Trophoblast cell (in vitro differentiated cells and primary cell): Measurements from ENCODE around the gene TLL2.
A peak's percentile ranks its signal among the peaks of the same experiment; 100 is the strongest.

Source experiments
- DNase-seq, 2 donors: peaks; one replicate each; pipeline ENCODE4 v3.0.0-alpha.2; 2016
- H2AFZ ChIP-seq: 2 replicates; pipeline ENCODE4 v1.6.1; 2013; ENCODE audit warnings: low read length, moderate library complexity, mild to moderate bottlenecking; ENCODE audit not compliant: insufficient read depth, poor library complexity
- H2AK5ac ChIP-seq: 2 replicates; pipeline ENCODE4 v1.6.1; 2013; ENCODE audit warnings: mild to moderate bottlenecking, low read length
- H2BK120ac ChIP-seq: 2 replicates; pipeline ENCODE4 v1.6.1; 2013; ENCODE audit warnings: low read length, mild to moderate bottlenecking, moderate library complexity; ENCODE audit not compliant: insufficient read depth, poor library complexity
- H2BK12ac ChIP-seq: 2 replicates; pipeline ENCODE4 v1.6.1; 2013; ENCODE audit warnings: mild to moderate bottlenecking, low read length, moderate library complexity
- H2BK5ac ChIP-seq: 2 replicates; pipeline ENCODE4 v1.6.1; 2013; ENCODE audit warnings: low read length, low read depth, moderate library complexity, mild to moderate bottlenecking; ENCODE audit not compliant: poor library complexity
- H3K14ac ChIP-seq: 2 replicates; pipeline ENCODE4 v1.6.1; 2013; ENCODE audit warnings: mild to moderate bottlenecking, low read length
- H3K18ac ChIP-seq: 2 replicates; pipeline ENCODE4 v1.6.1; 2013; ENCODE audit warnings: mild to moderate bottlenecking, low read length
- H3K23ac ChIP-seq: 2 replicates; pipeline ENCODE4 v1.6.1; 2013; ENCODE audit warnings: low read length
- H3K27ac ChIP-seq: 2 replicates; pipeline ENCODE4 v1.5.1; 2013; ENCODE audit warnings: low read depth, mild to moderate bottlenecking, inconsistent platforms, low read length, moderate library complexity
- H3K27me3 ChIP-seq: 2 replicates; pipeline ENCODE4 v1.6.1; 2013; ENCODE audit warnings: inconsistent platforms, mild to moderate bottlenecking, low read length, moderate library complexity; ENCODE audit not compliant: insufficient read depth
- H3K36me3 ChIP-seq, 2 experiments: 1 replicate in 1 of 2; 2 replicates in 1 of 2; pipeline ENCODE4 v1.6.1; 2013; ENCODE audit warnings: low read length in 2 of 2, mild to moderate bottlenecking in 2 of 2, moderate library complexity in 1 of 2; ENCODE audit not compliant: insufficient read depth in 2 of 2, control insufficient read depth in 1 of 2
- H3K4ac ChIP-seq: 2 replicates; pipeline ENCODE4 v1.6.1; 2013; ENCODE audit warnings: low read depth, mild to moderate bottlenecking, low read length, moderate library complexity
- H3K4me1 ChIP-seq, 2 experiments: 1 replicate in 1 of 2; 2 replicates in 1 of 2; pipeline ENCODE4 v1.6.1; 2013; ENCODE audit warnings: low read length in 2 of 2, mild to moderate bottlenecking in 2 of 2, moderate library complexity in 1 of 2; ENCODE audit not compliant: insufficient read depth in 2 of 2, control insufficient read depth in 1 of 2
- H3K4me2 ChIP-seq: 2 replicates; pipeline ENCODE4 v1.6.1; 2013; ENCODE audit warnings: inconsistent platforms, mild to moderate bottlenecking, low read length, moderate library complexity
- H3K4me3 ChIP-seq: 2 replicates; pipeline ENCODE4 v1.5.1; 2013; ENCODE audit warnings: mild to moderate bottlenecking, low read depth, low read length, inconsistent platforms
- H3K79me1 ChIP-seq: one replicate; pipeline ENCODE4 v1.6.1; 2013; ENCODE audit warnings: low read length
- H3K79me2 ChIP-seq: 2 replicates; pipeline ENCODE4 v1.6.1; 2013; ENCODE audit warnings: low read length, mild to moderate bottlenecking; ENCODE audit not compliant: control insufficient read depth, insufficient read depth, poor library complexity
- H3K9ac ChIP-seq: 2 replicates; pipeline ENCODE4 v1.6.1; 2013; ENCODE audit warnings: mild to moderate bottlenecking, low read length
- H3K9me3 ChIP-seq: 2 replicates; pipeline ENCODE4 v1.6.1; 2013; ENCODE audit warnings: low read depth, mild to moderate bottlenecking, control low read depth, inconsistent platforms, low read length; ENCODE audit not compliant: insufficient read depth
- H4K12ac ChIP-seq: 2 replicates; pipeline ENCODE4 v1.6.1; 2013; ENCODE audit warnings: low read depth, mild to moderate bottlenecking, low read length, moderate library complexity
- H4K8ac ChIP-seq: 2 replicates; pipeline ENCODE4 v1.6.1; 2013; ENCODE audit warnings: low read depth, mild to moderate bottlenecking, low read length, moderate library complexity
- H4K91ac ChIP-seq: one replicate; pipeline ENCODE4 v1.6.1; 2013; ENCODE audit warnings: low read depth, mild to moderate bottlenecking, low read length, moderate library complexity
- WGBS: extraction: QIAGEN DNeasy Blood & Tissue Kit; methylation state at CpG from one replicate; pipeline ENCODE4 v1.1.7; 2013; ENCODE audit warnings: missing lambda C conversion rate; ENCODE audit not compliant: insufficient read length, insufficient coverage; ENCODE audit errors: extremely low coverage; 5-methylcytosine and 5-hydroxymethylcytosine counted together

The TLL2 gene

DNA sequence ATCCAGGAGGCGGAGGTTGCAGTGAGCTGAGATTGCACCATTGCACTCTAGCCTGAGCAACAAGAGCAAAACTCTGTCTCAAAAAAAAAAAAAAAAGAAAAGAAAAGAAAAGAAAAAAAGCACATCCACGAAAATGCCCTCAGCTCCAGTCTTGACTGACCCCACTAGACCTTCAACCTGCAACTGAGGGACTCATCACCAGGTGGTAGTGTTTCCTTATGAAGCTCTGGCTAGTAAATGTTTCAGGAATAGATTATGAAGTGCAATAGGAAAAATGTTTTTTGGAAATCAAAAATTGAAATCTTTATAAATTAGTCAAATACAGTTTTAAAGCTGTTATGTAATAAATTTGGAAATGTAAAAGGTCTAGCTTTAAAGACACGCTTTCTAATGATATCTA lies 22.4 kb downstream of the TLL2 start:
- no CpG with 5 or more reads among the region's 3 CpGs for WGBS
- Histone ChIP-seq H3K9me3 (peaks cover 2% of the 10 kb centered on the region), H3K36me3 (no peaks in the 10 kb centered on the region), H2AFZ (no peak overlapping the region), H2AK5ac (no peak overlapping the region), H3K79me2 (no peaks in the 10 kb centered on the region), H3K27ac (no peak overlapping the region), H3K14ac (no peak overlapping the region), H4K8ac (no peak overlapping the region), H3K4me3 (no peak overlapping the region), H3K4ac (no peak overlapping the region), H3K4me1 (no peaks in the 10 kb centered on the region), H3K9ac (no peak overlapping the region), H2BK120ac (no peak overlapping the region), H3K23ac (no peak overlapping the region), H3K79me1 (no peaks in the 10 kb centered on the region), H2BK12ac (no peak overlapping the region), H3K4me2 (no peak overlapping the region), H3K18ac (no peak overlapping the region), H4K12ac (no peak overlapping the region), H4K91ac (no peak overlapping the region), H2BK5ac (no peak overlapping the region), H3K27me3 (no peaks in the 10 kb centered on the region)
- DNase-seq, result peak in 1 of 2 donors; percentile 7

GRCh38 chr10:96488161-96488935 lies 25.4 kb downstream of the TLL2 start:
- Histone ChIP-seq H3K4me2 (no peak overlapping the region), H2BK120ac (no peak overlapping the region), H3K9me3 (peaks cover 2% of the 10 kb centered on the region), H2BK5ac (no peak overlapping the region), H3K14ac (no peak overlapping the region), H4K12ac (no peak overlapping the region), H3K36me3 (no peaks in the 10 kb centered on the region), H4K91ac (no peak overlapping the region), H3K27me3 (no peaks in the 10 kb centered on the region), H3K4me3 (no peak overlapping the region), H3K79me2 (no peaks in the 10 kb centered on the region), H2BK12ac (no peak overlapping the region), H2AFZ (no peak overlapping the region), H3K4me1 (no peaks in the 10 kb centered on the region), H3K4ac (no peak overlapping the region), H3K27ac (no peak overlapping the region), H3K79me1 (no peaks in the 10 kb centered on the region), H3K9ac (no peak overlapping the region), H4K8ac (no peak overlapping the region), H3K18ac (no peak overlapping the region), H2AK5ac (no peak overlapping the region), H3K23ac (no peak overlapping the region)
- DNase-seq, result no peak
- WGBS, result no CpG with 5 or more reads among the region's 14 CpGs

DNA sequence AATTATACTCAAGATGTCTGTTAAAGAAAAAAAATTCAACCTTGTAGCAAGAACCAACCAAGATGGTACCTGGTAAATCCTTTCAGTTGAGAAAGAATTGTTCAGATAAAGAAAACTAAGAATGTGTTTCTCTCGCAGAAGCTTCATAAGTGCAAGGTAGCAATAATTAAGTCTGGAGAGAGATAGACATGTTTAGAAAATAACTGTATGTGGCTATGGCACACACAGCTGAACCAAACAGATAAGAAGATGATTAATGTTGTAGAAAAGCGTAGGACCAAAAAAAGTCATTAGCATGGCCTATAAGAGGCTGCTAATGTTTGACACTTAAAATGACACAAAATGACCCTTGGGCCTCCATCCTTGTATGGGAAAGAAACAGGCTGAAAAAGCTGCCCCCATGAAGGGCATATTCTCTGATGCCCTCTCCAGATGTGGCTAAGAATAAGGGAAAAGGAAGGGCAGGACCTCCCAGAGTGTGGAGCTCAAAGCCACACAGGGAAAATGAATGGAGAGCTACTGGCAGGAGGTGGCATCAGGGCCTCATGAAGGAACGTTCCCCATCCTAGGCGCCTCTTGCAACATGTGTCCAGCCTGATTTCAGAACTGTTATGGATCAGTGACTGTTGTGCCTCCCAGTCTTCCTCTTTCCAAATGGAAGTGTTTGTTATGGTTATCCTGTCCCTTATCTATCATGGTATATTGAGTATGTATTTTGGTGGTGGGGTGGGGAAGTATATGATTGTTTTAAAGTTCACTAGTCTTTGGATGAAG lies 30.7 kb downstream of the TLL2 start:
- Histone ChIP-seq H2BK12ac (no peak overlapping the region), H3K23ac (no peak overlapping the region), H2BK5ac (no peak overlapping the region), H3K18ac (no peak overlapping the region), H4K91ac (no peak overlapping the region), H3K4ac (no peak overlapping the region), H4K8ac (no peak overlapping the region), H3K4me3 (no peak overlapping the region), H3K79me2 (no peaks in the 10 kb centered on the region), H3K9me3 (no peaks in the 10 kb centered on the region), H3K36me3 (no peaks in the 10 kb centered on the region), H3K27ac (no peak overlapping the region), H3K9ac (no peak overlapping the region), H3K14ac (no peak overlapping the region), H2AFZ (no peak overlapping the region), H3K4me1 (peaks cover 0 to 3% of the 10 kb centered on the region in 2 experiments), H2AK5ac (no peak overlapping the region), H3K79me1 (no peaks in the 10 kb centered on the region), H3K27me3 (no peaks in the 10 kb centered on the region), H2BK120ac (no peak overlapping the region), H3K4me2 (no peak overlapping the region), H4K12ac (no peak overlapping the region)
- no peak for DNase-seq
- no CpG with 5 or more reads among the region's 4 CpGs for WGBS

- Histone ChIP-seq H3K18ac (no peak overlapping the region), H3K79me1 (no peaks in the 10 kb centered on the region), H2BK5ac (no peak overlapping the region), H3K14ac (no peak overlapping the region), H3K36me3 (no peaks in the 10 kb centered on the region), H4K91ac (no peak overlapping the region), H3K27me3 (no peaks in the 10 kb centered on the region), H2BK120ac (no peak overlapping the region), H2BK12ac (no peak overlapping the region), H3K79me2 (no peaks in the 10 kb centered on the region), H3K4ac (no peak overlapping the region), H3K23ac (no peak overlapping the region), H2AK5ac (no peak overlapping the region), H3K4me3 (no peak overlapping the region), H4K8ac (no peak overlapping the region), H4K12ac (no peak overlapping the region), H3K27ac (no peak overlapping the region), H3K4me1 (peaks cover 0 to 3% of the 10 kb centered on the region in 2 experiments), H3K4me2 (no peak overlapping the region), H3K9me3 (no peaks in the 10 kb centered on the region), H2AFZ (no peak overlapping the region), H3K9ac (no peak overlapping the region)
- no peak for DNase-seq
- WGBS, result no CpG with 5 or more reads among the region's 9 CpGs
Measured at GRCh38 chr10:96478355-96478754, 35.4 kb downstream of the TLL2 start.
